MCF 10A (cell line): ENCODE data around the gene CCDC85A. TPM values are rescaled to one million over a fixed set of nuclear protein-coding genes. Genes with fewer than 3 reads are reported as not detected.

Experiments used
- BruUV-seq: library from RNA; stranded (reverse); fragments of 400-500 nt; replicated peaks from 2 replicates; lab custom pipeline; 2021; lab: Mats Ljungman, UMichigan
- CTCF ChIA-PET: fragments of 300-600 bp; sonication (Branson Sonifier 250); formaldehyde crosslinking; extraction: SDS; loops from one replicate; lab custom pipeline; 2021; ENCODE audit warnings: antibody characterized with exemption, inconsistent platforms; lab: Yijun Ruan, JAX
- POLR2A ChIA-PET: fragments of 300-600, 350-650 bp; sonication (Branson Sonifier 250); formaldehyde crosslinking; extraction: SDS; loops from one replicate; lab custom pipeline; 2020; ENCODE audit warnings: antibody characterized with exemption, inconsistent platforms; lab: Yijun Ruan, JAX
- DNase-seq: peaks from one replicate; pipeline ENCODE4 v3.0.0-alpha.2; 2018; ENCODE audit not compliant: unreplicated experiment
- H3K27ac Mint-ChIP-seq: one replicate; pipeline ENCODE4 v1.8.0; 2022; ENCODE audit warnings: mild to moderate bottlenecking, low read depth, mixed read lengths; ENCODE audit not compliant: unreplicated experiment
- H3K27me3 Mint-ChIP-seq: one replicate; pipeline ENCODE4 v1.8.0; 2022; ENCODE audit warnings: mixed read lengths; ENCODE audit not compliant: insufficient read depth, unreplicated experiment
- H3K36me3 Mint-ChIP-seq: one replicate; pipeline ENCODE4 v1.8.0; 2022; ENCODE audit warnings: mild to moderate bottlenecking, moderate library complexity, mixed read lengths; ENCODE audit not compliant: insufficient read depth, unreplicated experiment
- H3K4me1 Mint-ChIP-seq: one replicate; pipeline ENCODE4 v1.8.0; 2022; ENCODE audit warnings: mixed read lengths; ENCODE audit not compliant: insufficient read depth, unreplicated experiment
- H3K4me3 Mint-ChIP-seq: one replicate; pipeline ENCODE4 v1.8.0; 2022; ENCODE audit warnings: mild to moderate bottlenecking, moderate library complexity, mixed read lengths; ENCODE audit not compliant: unreplicated experiment
- H3K9me3 Mint-ChIP-seq: one replicate; pipeline ENCODE4 v1.8.0; 2022; ENCODE audit warnings: mixed read lengths; ENCODE audit not compliant: unreplicated experiment
- intact Hi-C: fragments of 100-400 bp; cut with micrococcal nuclease; formaldehyde crosslinking; loops from 2 replicates; pipeline ENCODE4 v1.14.1; 2022
- total RNA-seq: library from RNA; stranded (reverse); gene quantifications from 2 replicates; pipeline ENCODE4 v1.2.3, GENCODE V29; 2022
- TF ChIP-seq, protein P1 (sequence below): fragments of 200-600 bp; IDR thresholded peaks from one replicate; pipeline ENCODE4 v1.8.0; 2022; ENCODE audit warnings: antibody characterized with exemption, mild to moderate bottlenecking; ENCODE audit not compliant: unreplicated experiment

The CCDC85A gene
- total RNA-seq, 1 experiment from 2014 or later, result 0.16 TPM

DNA sequence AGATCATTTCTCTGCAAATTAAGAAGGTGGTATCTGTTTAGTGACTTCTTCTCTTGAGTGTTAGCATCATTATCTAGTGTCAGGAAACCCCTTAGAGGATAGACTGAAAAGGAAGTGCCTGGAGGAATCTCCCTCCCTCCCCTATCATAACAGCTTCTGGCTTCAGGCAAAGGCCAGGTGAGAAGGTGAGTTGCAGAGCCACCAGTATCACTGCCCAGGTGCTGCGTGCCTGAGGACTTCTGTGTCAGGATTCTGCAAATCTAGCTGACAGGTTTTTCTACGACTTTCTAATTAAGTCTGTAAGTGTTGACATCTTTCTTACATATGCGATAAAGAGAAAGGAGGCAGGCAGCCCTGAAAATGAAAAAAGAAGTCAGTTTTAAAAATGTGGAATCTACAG is 111.9 kb downstream of the CCDC85A start:
- H3K27ac Mint-ChIP-seq, result no peak overlapping the region
- no peaks in the 10 kb centered on the region for H3K4me1 Mint-ChIP-seq
- intact Hi-C loops, result no loop called here
- POLR2A ChIA-PET, result no interaction called here
- no peaks in the 10 kb centered on the region for H3K27me3 Mint-ChIP-seq
- H3K9me3 Mint-ChIP-seq, result no peaks in the 10 kb centered on the region
- no peaks in the 10 kb centered on the region for H3K36me3 Mint-ChIP-seq
- CTCF ChIA-PET, result interaction anchor here (0.7 kb wide), 1 partner anchor 915 kb away, joined by 4 read pairs; no protein-coding TSS in a partner anchor
- TF ChIP-seq, protein P1, sequence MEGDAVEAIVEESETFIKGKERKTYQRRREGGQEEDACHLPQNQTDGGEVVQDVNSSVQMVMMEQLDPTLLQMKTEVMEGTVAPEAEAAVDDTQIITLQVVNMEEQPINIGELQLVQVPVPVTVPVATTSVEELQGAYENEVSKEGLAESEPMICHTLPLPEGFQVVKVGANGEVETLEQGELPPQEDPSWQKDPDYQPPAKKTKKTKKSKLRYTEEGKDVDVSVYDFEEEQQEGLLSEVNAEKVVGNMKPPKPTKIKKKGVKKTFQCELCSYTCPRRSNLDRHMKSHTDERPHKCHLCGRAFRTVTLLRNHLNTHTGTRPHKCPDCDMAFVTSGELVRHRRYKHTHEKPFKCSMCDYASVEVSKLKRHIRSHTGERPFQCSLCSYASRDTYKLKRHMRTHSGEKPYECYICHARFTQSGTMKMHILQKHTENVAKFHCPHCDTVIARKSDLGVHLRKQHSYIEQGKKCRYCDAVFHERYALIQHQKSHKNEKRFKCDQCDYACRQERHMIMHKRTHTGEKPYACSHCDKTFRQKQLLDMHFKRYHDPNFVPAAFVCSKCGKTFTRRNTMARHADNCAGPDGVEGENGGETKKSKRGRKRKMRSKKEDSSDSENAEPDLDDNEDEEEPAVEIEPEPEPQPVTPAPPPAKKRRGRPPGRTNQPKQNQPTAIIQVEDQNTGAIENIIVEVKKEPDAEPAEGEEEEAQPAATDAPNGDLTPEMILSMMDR, result no peak
- no peak overlapping the region for H3K4me3 Mint-ChIP-seq
- DNase-seq, result no peak
- BruUV-seq, result no TSS peak

DNA sequence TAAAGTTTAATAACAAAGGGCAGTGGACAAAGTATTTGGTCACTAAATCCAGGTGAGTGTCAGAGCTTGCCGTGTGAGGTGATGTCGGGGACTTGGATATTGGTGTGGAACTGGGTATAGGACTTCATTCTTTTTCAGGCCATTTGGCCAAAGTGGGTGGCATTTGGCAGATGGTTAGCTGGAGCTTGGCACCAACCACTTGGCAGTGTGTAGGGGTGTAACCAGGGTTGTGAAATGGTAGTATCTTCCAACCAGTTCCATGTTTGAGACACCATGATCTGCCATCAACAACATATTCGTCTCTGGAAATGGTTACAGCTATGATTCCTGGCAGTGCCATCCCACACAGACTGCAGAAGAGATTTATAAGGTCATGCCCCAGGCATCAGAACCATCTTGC is 113.9 kb downstream of the CCDC85A start:
- CTCF ChIA-PET, result no interaction called here
- no peaks in the 10 kb centered on the region for H3K9me3 Mint-ChIP-seq
- H3K4me1 Mint-ChIP-seq, result no peaks in the 10 kb centered on the region

DNA sequence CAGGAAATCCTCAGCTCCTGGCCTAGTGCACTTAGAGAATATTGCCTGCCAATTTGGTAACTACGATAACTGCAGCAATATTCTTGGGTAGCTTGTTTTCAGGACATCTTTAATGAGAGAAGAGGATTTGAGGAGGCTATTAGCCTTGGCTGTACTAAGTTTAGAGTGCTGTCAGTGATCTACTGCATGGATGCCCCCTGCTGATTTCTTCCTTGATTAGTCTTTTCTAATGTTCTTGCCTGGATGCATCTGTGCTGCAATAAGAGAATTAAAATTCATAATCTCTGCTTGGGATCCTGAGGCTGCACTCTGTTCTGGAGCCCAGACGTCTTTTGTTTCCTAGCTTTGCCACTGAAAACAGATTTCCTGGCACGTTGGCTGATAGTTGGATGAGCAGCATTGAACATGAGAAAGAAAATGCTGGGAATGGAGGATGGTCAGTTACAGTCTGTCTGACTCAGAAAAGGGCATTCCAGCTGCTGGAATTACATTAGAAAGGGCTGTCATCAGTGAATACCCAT is 115.4 kb downstream of the CCDC85A start:
- BruUV-seq, result no TSS peak
- no peaks in the 10 kb centered on the region for H3K4me1 Mint-ChIP-seq
- H3K4me3 Mint-ChIP-seq, result no peak overlapping the region
- ChIA-PET POLR2A (no interaction called here), CTCF (interaction anchor here (0.6 to 0.8 kb wide), 2 partner anchors 66 to 108 kb away, joined by 3 read pairs; no protein-coding TSS in a partner anchor)
- intact Hi-C loops, result no loop called here
- no peaks in the 10 kb centered on the region for H3K36me3 Mint-ChIP-seq
- no peaks in the 10 kb centered on the region for H3K27me3 Mint-ChIP-seq
- no peaks in the 10 kb centered on the region for H3K9me3 Mint-ChIP-seq
- H3K27ac Mint-ChIP-seq, result no peak overlapping the region
- DNase-seq, result no peak
- TF ChIP-seq, protein P1, result no peak

More for the DNA sequence above, 113.9 kb downstream of the CCDC85A start:
- H3K4me3 Mint-ChIP-seq, result no peak overlapping the region
- DNase-seq, result no peak
- POLR2A ChIA-PET, result no interaction called here
- TF ChIP-seq, protein P1, result no peak
- no TSS peak for BruUV-seq
- H3K36me3 Mint-ChIP-seq, result no peaks in the 10 kb centered on the region
- intact Hi-C loops, result no loop called here
- no peak overlapping the region for H3K27ac Mint-ChIP-seq
- no peaks in the 10 kb centered on the region for H3K27me3 Mint-ChIP-seq

DNA sequence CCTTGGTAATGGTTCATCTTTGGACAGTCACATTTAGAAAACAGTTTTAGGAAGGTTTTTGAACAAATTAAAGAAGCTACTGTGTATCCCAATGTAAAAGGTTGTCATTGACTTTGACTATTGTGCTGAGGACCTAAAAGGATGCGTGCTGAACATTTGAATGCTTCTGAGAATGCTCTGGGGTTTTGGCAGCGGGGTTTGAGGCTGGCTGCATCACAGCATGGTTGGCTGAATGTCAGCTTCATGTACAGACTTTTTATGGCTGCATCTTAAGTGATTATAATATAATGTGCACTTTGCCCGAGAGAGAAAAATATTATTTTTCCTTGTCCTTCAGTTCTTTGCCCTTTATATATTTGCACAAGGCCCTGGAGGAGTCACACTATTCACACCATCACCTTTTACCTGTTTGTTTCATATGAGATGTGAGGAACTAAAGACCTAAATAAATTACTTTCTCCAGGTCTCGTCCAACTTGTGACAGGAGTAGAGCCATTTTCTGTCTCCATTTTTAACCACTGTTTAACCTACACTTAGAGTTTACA is 125.9 kb downstream of the CCDC85A start:
- H3K9me3 Mint-ChIP-seq, result no peaks in the 10 kb centered on the region
- no TSS peak for BruUV-seq
- POLR2A ChIA-PET, result interaction anchor here (0.6 to 1.1 kb wide), 2 partner anchors 21 to 36 kb away, joined by 3 read pairs; no protein-coding TSS in a partner anchor
- H3K4me3 Mint-ChIP-seq, result no peak overlapping the region
- no peaks in the 10 kb centered on the region for H3K4me1 Mint-ChIP-seq
- peaks cover 4% of the 10 kb centered on the region for H3K36me3 Mint-ChIP-seq
- H3K27ac Mint-ChIP-seq, result no peak overlapping the region
- CTCF ChIA-PET, result no interaction called here
- DNase-seq, result no peak
- TF ChIP-seq, protein P1, result no peak
- H3K27me3 Mint-ChIP-seq, result no peaks in the 10 kb centered on the region
- intact Hi-C loops, result no loop called here
